Mesenchymal stem cell (in vitro differentiated cells and primary cell): ENCODE data around the gene UNC119B.

Experiments used
- DNase-seq: peaks from one replicate; pipeline ENCODE4 v3.0.0-alpha.2; 2013
- H2AFZ ChIP-seq: one replicate; pipeline ENCODE4 v1.6.1; 2013; ENCODE audit warnings: low read depth, mild to moderate bottlenecking, control low read depth, inconsistent platforms, low read length, moderate library complexity
- H2AK5ac ChIP-seq: 2 replicates; pipeline ENCODE4 v1.6.1; 2013; ENCODE audit warnings: low read length, moderate library complexity, mild to moderate bottlenecking, inconsistent platforms; ENCODE audit not compliant: severe bottlenecking
- H2BK120ac ChIP-seq: one replicate; pipeline ENCODE4 v1.6.1; 2013; ENCODE audit warnings: low read depth, mild to moderate bottlenecking, inconsistent platforms, low read length, moderate library complexity
- H2BK12ac ChIP-seq, 2 experiments: one replicate each; pipeline ENCODE4 v1.6.1; 2013; ENCODE audit warnings: inconsistent platforms in 2 of 2, low read length in 2 of 2, mild to moderate bottlenecking in 2 of 2, moderate library complexity in 2 of 2, control low read depth in 1 of 2
- H2BK15ac ChIP-seq: one replicate; pipeline ENCODE4 v1.6.1; 2013; ENCODE audit warnings: mild to moderate bottlenecking, low read depth, inconsistent platforms; ENCODE audit not compliant: poor library complexity, severe bottlenecking
- H2BK5ac ChIP-seq: 2 replicates; pipeline ENCODE4 v1.6.1; 2013; ENCODE audit warnings: low read depth, mild to moderate bottlenecking, low read length, control low read depth, inconsistent platforms; ENCODE audit not compliant: poor library complexity, severe bottlenecking
- H3K14ac ChIP-seq, 2 experiments: one replicate each; pipeline ENCODE4 v1.6.1; 2013; ENCODE audit warnings: inconsistent platforms in 2 of 2, low read length in 2 of 2, control low read depth in 1 of 2, mild to moderate bottlenecking in 1 of 2, moderate library complexity in 1 of 2
- H3K18ac ChIP-seq, 2 experiments: one replicate each; pipeline ENCODE4 v1.6.1; 2013; ENCODE audit warnings: inconsistent platforms in 2 of 2, low read length in 2 of 2, control low read depth in 1 of 2, low read depth in 1 of 2, mild to moderate bottlenecking in 1 of 2
- H3K23ac ChIP-seq, 2 experiments: one replicate each; pipeline ENCODE4 v1.6.1; 2013; ENCODE audit warnings: inconsistent platforms in 2 of 2, low read length in 2 of 2, mild to moderate bottlenecking in 2 of 2, moderate library complexity in 2 of 2, control low read depth in 1 of 2
- H3K27ac ChIP-seq: 2 replicates; pipeline ENCODE4 v1.5.1; 2013; ENCODE audit warnings: mild to moderate bottlenecking, moderate library complexity, low read length, control low read depth, inconsistent platforms; ENCODE audit not compliant: poor library complexity, severe bottlenecking
- H3K27me3 ChIP-seq, 2 experiments: 2 replicates each; pipeline versions ENCODE4 v1.6.1 to v1.7.0; 2013; ENCODE audit warnings: low read length in 2 of 2, mild to moderate bottlenecking in 2 of 2, moderate library complexity in 2 of 2, control low read depth in 1 of 2, inconsistent platforms in 1 of 2; ENCODE audit not compliant: control insufficient read depth in 1 of 2, insufficient read depth in 1 of 2
- H3K36me3 ChIP-seq, 2 experiments: 2 replicates each; pipeline versions ENCODE4 v1.6.1 to v1.7.0; 2013; ENCODE audit warnings: low read length in 2 of 2, control low read depth in 1 of 2, inconsistent platforms in 1 of 2, low read depth in 1 of 2, mild to moderate bottlenecking in 1 of 2; ENCODE audit not compliant: insufficient read depth in 2 of 2, control insufficient read depth in 1 of 2
- H3K4ac ChIP-seq, 2 experiments: one replicate each; pipeline ENCODE4 v1.6.1; 2013; ENCODE audit warnings: inconsistent platforms in 2 of 2, low read length in 2 of 2, mild to moderate bottlenecking in 2 of 2, moderate library complexity in 2 of 2, control low read depth in 1 of 2, low read depth in 1 of 2
- H3K4me1 ChIP-seq: 2 replicates; pipeline ENCODE4 v1.6.1; 2013; ENCODE audit warnings: low read depth, low read length, control low read depth; ENCODE audit not compliant: control insufficient read depth, insufficient read depth
- H3K4me2 ChIP-seq: 2 replicates; pipeline ENCODE4 v1.6.1; 2013; ENCODE audit warnings: low read length, mild to moderate bottlenecking, inconsistent platforms; ENCODE audit not compliant: poor library complexity, severe bottlenecking
- H3K4me3 ChIP-seq, 2 experiments: 2 replicates each; pipeline versions ENCODE4 v1.5.1 to v1.7.0; 2013; ENCODE audit warnings: low read length in 2 of 2, mild to moderate bottlenecking in 2 of 2, control low read depth in 1 of 2, low read depth in 1 of 2; ENCODE audit not compliant: insufficient read depth in 1 of 2
- H3K79me1 ChIP-seq: replicated peaks from 2 replicates; pipeline ENCODE4 v1.6.1; 2013; ENCODE audit warnings: mild to moderate bottlenecking, control low read depth, low read length, inconsistent platforms; ENCODE audit not compliant: poor library complexity, severe bottlenecking
- H3K9ac ChIP-seq: 2 replicates; pipeline ENCODE4 v1.7.0; 2013; ENCODE audit warnings: mild to moderate bottlenecking, low read length, moderate library complexity
- H3K9me3 ChIP-seq: 2 replicates; pipeline ENCODE4 v1.7.0; 2013; ENCODE audit warnings: mild to moderate bottlenecking, low read length; ENCODE audit not compliant: control insufficient read depth
- H4K8ac ChIP-seq: one replicate; pipeline ENCODE4 v1.6.1; 2013; ENCODE audit warnings: inconsistent platforms, mild to moderate bottlenecking, low read length, moderate library complexity
- H4K91ac ChIP-seq: one replicate; pipeline ENCODE4 v1.6.1; 2013; ENCODE audit warnings: mild to moderate bottlenecking, low read length, inconsistent platforms
- WGBS: methylation state at CpG from one replicate; pipeline ENCODE4 v1.1.7; 2013; ENCODE audit warnings: mixed read lengths; 5-methylcytosine and 5-hydroxymethylcytosine counted together

Gene UNC119B

DNA sequence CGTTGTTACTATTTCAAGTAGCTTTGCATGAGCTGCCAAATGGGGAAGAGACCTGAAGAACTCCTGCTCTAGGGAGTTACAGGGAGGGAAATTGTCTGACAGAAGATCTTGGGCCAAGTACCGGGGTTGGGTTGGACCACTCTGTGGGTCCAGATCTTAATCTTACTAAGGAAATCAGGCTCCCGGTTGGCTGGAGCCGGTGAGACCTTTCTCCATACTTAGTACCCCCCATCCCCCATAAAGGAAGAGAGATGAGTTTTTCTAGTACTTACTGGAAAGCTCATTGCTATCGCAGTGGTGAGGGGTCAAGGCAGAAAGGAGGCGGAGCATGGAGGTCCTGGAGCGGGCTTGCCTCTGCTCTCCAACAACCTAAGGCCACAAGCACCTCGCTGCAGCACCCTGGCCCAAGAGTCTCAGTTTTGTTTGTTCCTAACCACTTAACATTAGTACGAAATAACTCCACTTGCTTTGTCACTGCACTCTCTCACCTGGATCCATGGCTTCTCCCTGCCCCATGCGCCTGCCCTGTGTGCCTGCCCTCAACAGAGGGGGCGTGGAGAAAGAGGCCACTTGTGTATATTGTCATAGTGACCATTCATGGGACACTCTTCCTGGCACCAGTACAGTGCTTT is 6.8 kb upstream of the UNC119B start:
- Histone ChIP-seq H3K18ac (no peak overlapping the region), H3K4me3 (no peak overlapping the region), H3K4me1 (peaks cover 1% of the 10 kb centered on the region), H3K9ac (no peak overlapping the region), H3K14ac (no peak overlapping the region), H2BK120ac (no peak overlapping the region), H3K4me2 (no peak overlapping the region), H2BK15ac (no peak overlapping the region), H4K8ac (no peak overlapping the region), H2AK5ac (no peak overlapping the region), H3K27me3 (no peaks in the 10 kb centered on the region), H3K4ac (no peak overlapping the region), H3K79me1 (peaks cover 30% of the 10 kb centered on the region), H3K9me3 (no peaks in the 10 kb centered on the region), H3K36me3 (peaks cover 46 to 63% of the 10 kb centered on the region in 2 experiments), H3K23ac (peak overlapping the region in 1 of 2 experiments; percentile 43), H3K27ac (no peak overlapping the region), H2BK5ac (no peak overlapping the region), H2BK12ac (no peak overlapping the region), H4K91ac (no peak overlapping the region), H2AFZ (no peak overlapping the region)
- DNase-seq, result no peak
- WGBS, result 98% methylated on average over 8 of the region's 11 CpGs

- no peak overlapping the region for H2AFZ ChIP-seq
- no peak overlapping the region for H2AK5ac ChIP-seq
- H3K79me1 ChIP-seq, result peaks cover 17% of the 10 kb centered on the region
- no peak for DNase-seq
- no peaks in the 10 kb centered on the region for H3K27me3 ChIP-seq
- no peak overlapping the region for H3K4me3 ChIP-seq
- no peak overlapping the region for H3K18ac ChIP-seq
- no peak overlapping the region for H2BK12ac ChIP-seq
- H3K27ac ChIP-seq, result no peak overlapping the region
- H2BK120ac ChIP-seq, result no peak overlapping the region
- H3K9ac ChIP-seq, result no peak overlapping the region
- no peaks in the 10 kb centered on the region for H3K9me3 ChIP-seq
- no CpG with 5 or more reads among the region's 1 CpG for WGBS
- H2BK5ac ChIP-seq, result no peak overlapping the region
- no peak overlapping the region for H3K4ac ChIP-seq
- no peak overlapping the region for H4K91ac ChIP-seq
- peaks cover 7% of the 10 kb centered on the region for H3K4me1 ChIP-seq
- H3K4me2 ChIP-seq, result no peak overlapping the region
- no peak overlapping the region for H3K14ac ChIP-seq
- H2BK15ac ChIP-seq, result no peak overlapping the region
- H3K36me3 ChIP-seq, result peaks cover 35 to 41% of the 10 kb centered on the region in 2 experiments
- no peak overlapping the region for H4K8ac ChIP-seq
- H3K23ac ChIP-seq, result no peak overlapping the region
Measured at GRCh38 chr12:120705618-120706017, 4.6 kb upstream of the UNC119B start.

DNA sequence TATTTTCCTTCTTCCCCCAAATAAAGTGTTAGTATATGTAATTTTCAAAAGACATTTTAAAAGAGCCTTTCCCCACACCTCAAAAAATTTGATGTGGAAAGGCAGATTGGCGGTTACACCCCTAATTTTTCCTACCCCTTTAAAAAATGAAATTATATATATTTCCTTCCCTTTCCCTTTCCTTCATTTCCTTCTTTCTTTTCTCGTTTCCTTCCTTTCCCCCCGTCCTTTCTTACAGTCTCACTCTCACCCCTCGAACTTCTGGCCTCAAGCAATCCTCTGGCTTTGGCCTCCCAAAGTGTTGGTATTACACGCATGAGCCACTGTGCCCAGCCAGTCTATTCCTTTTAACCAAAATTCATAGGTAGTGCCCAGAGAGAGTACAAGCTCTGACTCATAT is 4.2 kb upstream of the UNC119B start:
- Histone ChIP-seq H3K9ac (no peak overlapping the region), H3K4ac (no peak overlapping the region), H2BK120ac (no peak overlapping the region), H3K4me2 (no peak overlapping the region), H3K14ac (no peak overlapping the region), H3K23ac (no peak overlapping the region), H3K36me3 (peaks cover 30 to 37% of the 10 kb centered on the region in 2 experiments), H3K9me3 (no peaks in the 10 kb centered on the region), H4K91ac (no peak overlapping the region), H3K18ac (no peak overlapping the region), H3K27me3 (no peaks in the 10 kb centered on the region), H2BK12ac (no peak overlapping the region), H2BK5ac (no peak overlapping the region), H2BK15ac (no peak overlapping the region), H2AK5ac (no peak overlapping the region), H3K27ac (no peak overlapping the region), H3K4me3 (no peak overlapping the region), H4K8ac (no peak overlapping the region), H2AFZ (no peak overlapping the region), H3K79me1 (peaks cover 13% of the 10 kb centered on the region), H3K4me1 (peaks cover 8% of the 10 kb centered on the region)
- WGBS, result 94% methylated on average over 5 of the region's 5 CpGs
- DNase-seq, result no peak

- no peak overlapping the region for H4K91ac ChIP-seq
Measured at GRCh38 chr12:120708651-120709050, 1.6 kb upstream of the UNC119B start.

More at GRCh38 chr12:120708651-120709050, 1.6 kb upstream of the UNC119B start:
- no peak overlapping the region for H2AK5ac ChIP-seq
- no peak overlapping the region for H3K4me2 ChIP-seq
- H3K79me1 ChIP-seq, result peaks cover 7% of the 10 kb centered on the region
- no peak overlapping the region for H3K23ac ChIP-seq
- 77% methylated on average over 4 of the region's 4 CpGs for WGBS
- no peak overlapping the region for H2BK5ac ChIP-seq
- no peak overlapping the region for H4K8ac ChIP-seq
- no peak overlapping the region for H3K9ac ChIP-seq
- H3K36me3 ChIP-seq, result peaks cover 11 to 24% of the 10 kb centered on the region in 2 experiments
- no peak overlapping the region for H3K27ac ChIP-seq
- H2BK120ac ChIP-seq, result no peak overlapping the region
- H2AFZ ChIP-seq, result no peak overlapping the region
- no peak overlapping the region for H3K4me3 ChIP-seq
- no peak overlapping the region for H3K14ac ChIP-seq
- H3K9me3 ChIP-seq, result no peaks in the 10 kb centered on the region
- H3K4me1 ChIP-seq, result peaks cover 11% of the 10 kb centered on the region
- H2BK12ac ChIP-seq, result no peak overlapping the region
- H3K18ac ChIP-seq, result no peak overlapping the region
- no peak for DNase-seq
- H3K4ac ChIP-seq, result no peak overlapping the region
- H3K27me3 ChIP-seq, result no peaks in the 10 kb centered on the region
- H2BK15ac ChIP-seq, result no peak overlapping the region
